Right renal cortex interstitium (tissue), 3 donors: ENCODE results near the gene RAB3IL1. TPM values are rescaled to one million over a fixed set of nuclear protein-coding genes. Genes with fewer than 3 reads are reported as not detected.

Experiments
- DNase-seq, 3 donors: peaks; one replicate each; pipeline ENCODE4 v3.0.0-alpha.2; 2013; ENCODE audit warnings: low read depth in 3 of 3, low spot score in 2 of 3
- polyA plus RNA-seq, 3 donors: library from polyadenylated mRNA; unstranded; fragments of 120-200 nt; gene quantifications; one replicate each; pipeline ENCODE4 v1.2.1, GENCODE V29; 2013; ENCODE audit not compliant: insufficient read length in 3 of 3

RAB3IL1 gene
- polyA plus RNA-seq, 3 donors: 15.5 to 19.8 (median 18.5) TPM

- DNase-seq: no peak
These were observed 11.4 kb downstream of the RAB3IL1 start for GRCh38 chr11:61905801-61906521.

GRCh38 chr11:61905067-61905696, 12.2 kb downstream of the RAB3IL1 start:
- no peak for DNase-seq

DNA sequence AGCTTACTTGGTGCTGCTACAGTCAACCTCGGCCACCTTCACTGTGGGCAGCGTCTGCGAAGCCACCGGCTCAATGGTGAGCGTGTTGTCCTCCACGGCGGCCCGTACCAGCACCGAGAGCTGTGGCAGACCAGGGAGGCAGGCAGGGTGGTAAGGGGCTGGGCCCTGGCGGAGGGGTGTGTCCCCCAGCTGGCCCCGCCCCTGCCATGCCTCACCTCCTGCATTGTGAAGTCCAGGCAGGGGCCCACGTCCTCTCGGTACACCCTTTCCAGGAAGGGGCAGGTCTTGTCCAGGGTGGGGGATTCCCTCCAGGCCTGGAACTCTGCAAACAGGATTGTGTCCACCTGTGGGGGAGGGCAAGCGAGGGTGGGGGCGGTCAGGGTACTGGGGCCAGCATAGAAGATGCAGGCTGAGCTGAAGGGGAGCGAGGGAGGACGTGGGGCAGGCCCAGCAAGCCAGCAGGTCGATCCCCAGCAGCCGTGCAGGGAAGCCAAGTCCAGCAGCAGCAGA, 12.8 kb downstream of the RAB3IL1 start:
- DNase-seq: no peak

- DNase-seq: no peak
These were observed 13.5 kb downstream of the RAB3IL1 start for GRCh38 chr11:61903845-61904244.

DNA sequence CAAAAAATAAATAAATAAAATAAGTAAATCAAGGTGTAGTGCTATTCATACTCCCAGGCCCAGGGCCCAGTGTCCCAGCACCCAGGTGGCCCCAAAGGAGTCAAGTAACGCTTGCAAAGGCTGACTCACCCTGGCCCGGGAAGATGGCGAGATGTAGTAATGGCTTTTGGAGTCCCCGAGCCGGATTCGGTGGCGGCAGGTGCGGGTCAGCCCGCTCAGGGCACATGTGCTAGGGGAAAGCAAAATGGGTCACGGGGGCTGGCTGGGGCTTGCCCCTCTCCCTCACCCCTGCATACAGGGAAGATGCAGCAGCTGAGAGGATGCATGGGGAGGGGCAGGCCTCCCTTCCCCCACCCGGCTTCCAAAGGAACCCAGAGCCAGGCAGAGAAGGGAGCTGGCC, 15.1 kb downstream of the RAB3IL1 start:
- DNase-seq: no peak

GRCh38 chr11:61901397-61901796, 16.0 kb downstream of the RAB3IL1 start:
- DNase-seq: no peak

DNA sequence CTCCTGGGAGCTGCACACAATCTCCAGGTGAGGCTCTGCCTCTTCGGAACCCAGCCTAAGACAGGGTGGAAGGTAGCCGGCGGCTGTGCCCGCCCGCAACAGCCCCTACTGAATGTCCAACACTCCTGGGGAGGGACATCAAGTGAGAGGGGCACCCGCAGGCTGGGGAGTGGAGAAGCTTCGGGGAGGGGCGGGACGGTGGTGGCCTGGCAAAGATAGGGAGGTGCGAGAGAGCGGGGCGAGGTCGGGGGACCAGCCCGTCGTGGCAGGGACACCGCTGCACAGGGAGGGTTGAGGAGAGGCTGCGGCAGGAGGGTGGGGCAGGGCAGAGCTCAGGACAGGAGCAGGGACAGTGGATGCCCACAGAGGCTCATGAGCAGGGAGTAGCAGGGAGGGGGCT, 17.1 kb downstream of the RAB3IL1 start:
- no peak for DNase-seq

DNA sequence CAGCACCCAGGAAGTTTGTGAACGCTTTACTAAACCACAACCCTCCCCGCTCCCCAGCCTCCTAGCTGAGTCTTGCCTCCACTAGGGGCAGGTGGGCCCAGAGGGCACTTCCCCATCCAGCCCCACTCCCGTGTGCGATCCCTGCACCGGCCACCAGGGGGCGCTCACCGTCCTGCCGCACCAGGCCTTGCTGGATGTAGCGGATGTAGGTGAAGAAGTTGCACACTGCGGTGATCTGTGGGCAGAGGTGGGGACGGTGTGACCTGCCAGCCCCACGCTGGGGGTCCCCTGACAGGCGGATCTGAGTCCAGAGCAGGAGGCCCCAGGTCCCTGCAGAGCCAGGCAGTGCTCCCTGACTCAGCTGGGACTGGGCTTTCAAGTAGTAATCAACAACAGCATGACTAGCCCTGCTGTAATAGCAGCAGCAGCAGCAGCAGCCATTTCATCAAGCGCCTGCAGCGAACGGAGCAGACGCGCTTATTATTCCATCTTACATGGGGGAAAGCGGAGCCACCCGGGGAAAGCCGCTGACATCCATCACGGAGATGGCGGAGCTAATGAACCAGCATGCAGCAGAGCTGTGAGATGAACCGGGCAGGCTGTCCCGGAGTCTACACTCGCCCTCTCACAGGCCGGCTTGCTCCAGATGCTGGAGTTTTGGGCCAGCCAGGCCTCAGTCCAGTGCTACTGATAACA, 18.1 kb downstream of the RAB3IL1 start:
- no peak for DNase-seq

GRCh38 chr11:61898247-61898582, 19.2 kb downstream of the RAB3IL1 start:
- no peak for DNase-seq

DNA sequence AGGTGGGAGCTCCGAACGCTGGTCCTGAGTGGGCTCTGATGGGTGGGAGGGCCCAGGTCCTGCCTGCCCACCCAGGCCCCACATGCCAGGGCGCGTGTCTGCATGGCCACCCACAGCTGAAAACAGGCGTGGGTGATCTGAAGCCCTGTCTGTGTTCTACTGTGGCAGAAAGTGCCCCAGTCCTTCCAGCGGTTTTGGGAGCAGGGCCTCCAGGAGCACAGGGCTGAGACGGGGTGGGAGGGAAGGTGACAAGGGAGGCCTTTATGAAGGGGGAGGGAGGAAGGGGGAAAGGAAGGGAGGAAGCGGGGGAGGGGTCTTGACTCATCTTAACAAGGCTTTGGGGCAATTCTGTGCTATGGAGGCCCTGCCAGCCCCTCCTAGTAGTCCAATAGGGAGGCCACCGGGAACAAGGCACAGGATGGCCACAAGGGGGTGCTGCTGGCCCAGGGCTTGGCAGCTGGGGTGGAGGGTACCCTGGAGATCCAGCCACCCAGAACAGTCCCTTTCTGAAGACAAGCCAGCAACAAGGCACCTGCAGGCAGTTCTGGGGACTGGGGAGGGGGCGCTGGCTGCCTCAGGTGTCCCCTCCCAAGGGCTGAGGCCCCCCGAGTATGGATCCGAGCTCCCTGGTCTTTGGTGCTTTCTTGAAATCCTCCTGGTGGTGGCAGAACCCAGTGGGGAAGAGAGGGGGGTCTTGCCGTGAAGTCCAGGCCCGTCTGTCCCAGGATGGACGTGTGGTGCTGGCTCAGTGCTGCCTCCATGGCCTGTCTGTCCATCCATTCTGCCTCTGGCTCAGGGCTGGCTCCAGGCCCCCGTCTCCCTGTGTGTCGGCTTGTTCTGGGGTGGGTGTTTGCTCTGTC, 19.7 kb downstream of the RAB3IL1 start:
- no peak for DNase-seq

DNA sequence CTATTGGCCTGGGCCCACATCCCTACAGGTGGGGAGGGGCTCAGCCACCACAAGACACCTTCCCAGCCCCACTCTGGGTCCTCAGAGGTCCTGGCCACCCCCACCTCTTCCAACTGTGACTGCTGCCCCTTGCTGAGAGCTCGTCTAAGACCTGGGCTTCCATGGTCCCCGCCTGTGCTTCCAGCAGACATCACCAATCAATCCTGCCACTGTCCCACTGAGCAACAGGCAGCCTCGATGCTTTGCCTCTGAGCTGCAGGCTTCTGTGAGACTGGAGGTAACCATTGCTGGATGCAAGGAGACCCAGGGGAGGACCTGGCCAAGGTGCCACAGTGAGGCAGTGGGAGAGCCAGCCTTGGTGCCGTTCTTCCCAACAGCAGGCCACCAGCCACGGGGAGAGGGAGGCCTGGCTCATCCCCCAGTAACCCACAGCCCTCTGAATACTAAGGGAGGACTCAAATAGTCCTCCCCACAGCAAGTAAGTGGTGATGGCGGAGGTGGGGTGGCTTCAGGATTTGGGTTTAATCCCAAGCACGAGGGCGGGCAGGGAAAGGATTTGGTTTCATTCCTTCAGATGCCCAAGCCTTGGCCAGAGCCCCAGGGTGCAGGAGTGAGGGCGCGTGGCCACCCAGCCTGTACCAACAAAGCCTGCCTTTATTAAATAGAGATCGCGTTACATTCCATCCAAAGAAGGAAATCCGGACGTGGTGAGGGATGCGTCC, 20.5 kb downstream of the RAB3IL1 start:
- no peak for DNase-seq

- no peak for DNase-seq
These were observed 21.7 kb downstream of the RAB3IL1 start for GRCh38 chr11:61895718-61896059.

GRCh38 chr11:61895046-61895717, 22.2 kb downstream of the RAB3IL1 start:
- DNase-seq: no peak

- no peak for DNase-seq
These were observed 23.4 kb downstream of the RAB3IL1 start for GRCh38 chr11:61893981-61894380.

DNA sequence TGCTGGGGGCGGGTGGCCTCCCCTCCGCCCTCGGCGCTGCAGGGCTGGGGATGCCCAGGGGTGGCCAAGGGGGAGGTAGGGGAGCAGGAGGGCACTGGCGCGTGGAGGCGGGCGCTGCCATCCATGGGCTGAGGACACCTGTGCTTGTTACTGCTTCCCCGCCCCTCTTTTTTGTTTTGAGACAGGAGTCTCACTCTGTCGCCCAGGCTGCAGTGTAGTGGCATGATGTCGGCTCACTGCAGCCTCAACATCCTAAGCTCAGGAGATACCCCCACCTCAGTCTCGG, 25.3 kb downstream of the RAB3IL1 start:
- DNase-seq: no peak

- no peak for DNase-seq
These were observed 25.9 kb downstream of the RAB3IL1 start, which contains the start of gene FADS3 for GRCh38 chr11:61891331-61892084. TSS of gene FADS3 (minus strand) at chr11:61891545. CDS start at chr11:61891381, 164 bp downstream.

- no peak for DNase-seq
These were observed 26.6 kb downstream of the RAB3IL1 start for GRCh38 chr11:61890529-61891330.

- DNase-seq: no peak
These were observed 27.5 kb downstream of the RAB3IL1 start for GRCh38 chr11:61889831-61890230.
